Neural crest cell (in vitro differentiated cells): Measurements from ENCODE around the gene CMSS1. TPM values are rescaled to one million over a fixed set of nuclear protein-coding genes. Genes with fewer than 3 reads are reported as not detected.
A peak's percentile ranks its signal among the peaks of the same experiment; 100 is the strongest.

Source experiments
- DNase-seq: peaks from one replicate; pipeline ENCODE4 v3.0.0; 2021; ENCODE audit warnings: low read depth, mixed read lengths, low spot score
- H3K27ac Mint-ChIP-seq: one replicate; pipeline ENCODE4 v1.8.0; 2021; ENCODE audit warnings: mild to moderate bottlenecking, mixed read lengths; ENCODE audit not compliant: unreplicated experiment
- H3K27me3 Mint-ChIP-seq: 2 replicates; pipeline ENCODE4 v1.8.0; 2021; ENCODE audit warnings: low read depth, mild to moderate bottlenecking, mixed read lengths
- H3K36me3 Mint-ChIP-seq: 2 replicates; pipeline ENCODE4 v1.8.0; 2021; ENCODE audit warnings: low read depth, mild to moderate bottlenecking, mixed read lengths
- H3K4me1 Mint-ChIP-seq: 2 replicates; pipeline ENCODE4 v1.8.0; 2021; ENCODE audit warnings: mixed read lengths
- H3K4me3 Mint-ChIP-seq: one replicate; pipeline ENCODE4 v1.8.0; 2021; ENCODE audit warnings: mild to moderate bottlenecking, mixed read lengths
- H3K9me3 Mint-ChIP-seq: 2 replicates; pipeline ENCODE4 v1.8.0; 2021; ENCODE audit warnings: mixed read lengths
- CTCF ChIP-seq: fragments of 200-600 bp; sonication (generic); conservative IDR thresholded peaks from 2 replicates; pipeline ENCODE4 v1.5.0; 2021; ENCODE audit warnings: antibody characterized with exemption, mild to moderate bottlenecking
- total RNA-seq: library from RNA; stranded (reverse); gene quantifications from 2 replicates; pipeline ENCODE4 v1.2.1, GENCODE V29; 2021

CMSS1 gene
- total RNA-seq, 1 donor from 2014 or later, result 60.9 TPM

- no peak for DNase-seq
- no peaks in the 10 kb centered on the region for H3K36me3 Mint-ChIP-seq
- no peaks in the 10 kb centered on the region for H3K9me3 Mint-ChIP-seq
- no peak overlapping the region for H3K27ac Mint-ChIP-seq
- TF ChIP-seq CTCF, result no peak
- no peak overlapping the region for H3K4me3 Mint-ChIP-seq
- H3K4me1 Mint-ChIP-seq, result no peaks in the 10 kb centered on the region
- no peaks in the 10 kb centered on the region for H3K27me3 Mint-ChIP-seq
These were observed 205.9 kb downstream of the CMSS1 start for GRCh38 chr3:100023595-100023994.

- DNase-seq, result no peak
- no peaks in the 10 kb centered on the region for H3K9me3 Mint-ChIP-seq
- H3K4me1 Mint-ChIP-seq, result no peaks in the 10 kb centered on the region
- H3K36me3 Mint-ChIP-seq, result no peaks in the 10 kb centered on the region
- TF ChIP-seq CTCF, result no peak
- H3K4me3 Mint-ChIP-seq, result no peak overlapping the region
- no peaks in the 10 kb centered on the region for H3K27me3 Mint-ChIP-seq
- H3K27ac Mint-ChIP-seq, result peak overlapping the region; percentile 9
These were observed 207.1 kb downstream of the CMSS1 start for GRCh38 chr3:100024520-100025303.

- Mint-ChIP-seq H3K27ac (no peak overlapping the region), H3K36me3 (peaks cover 2% of the 10 kb centered on the region), H3K4me3 (no peak overlapping the region), H3K4me1 (no peaks in the 10 kb centered on the region), H3K27me3 (no peaks in the 10 kb centered on the region), H3K9me3 (no peaks in the 10 kb centered on the region)
- no peak for TF ChIP-seq CTCF
- DNase-seq, result no peak
These were observed 209.7 kb downstream of the CMSS1 start for GRCh38 chr3:100027321-100027720.

- H3K4me3 Mint-ChIP-seq, result no peak overlapping the region
These were observed 211.4 kb downstream of the CMSS1 start for GRCh38 chr3:100029052-100029451.

GRCh38 chr3:100029689-100030088 lies 212.0 kb downstream of the CMSS1 start:
- Mint-ChIP-seq H3K36me3 (peaks cover 2% of the 10 kb centered on the region), H3K27me3 (no peaks in the 10 kb centered on the region), H3K4me1 (no peaks in the 10 kb centered on the region)

More at GRCh38 chr3:100029052-100029451, 211.4 kb downstream of the CMSS1 start:
- no peak for TF ChIP-seq CTCF
- Mint-ChIP-seq H3K4me1 (no peaks in the 10 kb centered on the region), H3K27me3 (no peaks in the 10 kb centered on the region), H3K36me3 (peaks cover 2% of the 10 kb centered on the region), H3K9me3 (no peaks in the 10 kb centered on the region), H3K27ac (no peak overlapping the region)
- no peak for DNase-seq

More at GRCh38 chr3:100029689-100030088, 212.0 kb downstream of the CMSS1 start:
- Mint-ChIP-seq H3K9me3 (no peaks in the 10 kb centered on the region), H3K4me3 (no peak overlapping the region), H3K27ac (no peak overlapping the region)
- no peak for DNase-seq
- no peak for TF ChIP-seq CTCF
